IPS-20b (cell line): Measurements from ENCODE around the gene PLTP.
"Not testable (repeated sequence)": the region's sequence is repeated elsewhere in the genome, so short reads cannot be mapped to it uniquely, and the experiment has no call there.

Experiments used
- H3K27ac ChIP-seq: one replicate; pipeline ENCODE4 v1.5.1; 2013; ENCODE audit warnings: low read length
- H3K27me3 ChIP-seq: 2 replicates; pipeline ENCODE4 v1.6.1; 2013; ENCODE audit warnings: mild to moderate bottlenecking, low read length, inconsistent platforms; ENCODE audit not compliant: insufficient read depth
- H3K36me3 ChIP-seq: 2 replicates; pipeline ENCODE4 v1.6.1; 2013; ENCODE audit warnings: low read depth, mild to moderate bottlenecking, inconsistent platforms, low read length, moderate library complexity; ENCODE audit not compliant: insufficient read depth
- H3K4me1 ChIP-seq: 2 replicates; pipeline ENCODE4 v1.6.1; 2013; ENCODE audit warnings: mild to moderate bottlenecking, control low read depth, inconsistent platforms, low read length, moderate library complexity; ENCODE audit not compliant: insufficient read depth
- H3K4me3 ChIP-seq: 2 replicates; pipeline ENCODE4 v1.5.1; 2013; ENCODE audit warnings: mild to moderate bottlenecking, low read length, inconsistent platforms
- H3K9ac ChIP-seq: 2 replicates; pipeline ENCODE4 v1.6.1; 2013; ENCODE audit warnings: low read depth, mild to moderate bottlenecking, inconsistent platforms, low read length, moderate library complexity
- H3K9me3 ChIP-seq: 2 replicates; pipeline ENCODE4 v1.6.1; 2013; ENCODE audit warnings: mild to moderate bottlenecking, low read depth, low read length, inconsistent platforms; ENCODE audit not compliant: insufficient read depth

PLTP gene

DNA sequence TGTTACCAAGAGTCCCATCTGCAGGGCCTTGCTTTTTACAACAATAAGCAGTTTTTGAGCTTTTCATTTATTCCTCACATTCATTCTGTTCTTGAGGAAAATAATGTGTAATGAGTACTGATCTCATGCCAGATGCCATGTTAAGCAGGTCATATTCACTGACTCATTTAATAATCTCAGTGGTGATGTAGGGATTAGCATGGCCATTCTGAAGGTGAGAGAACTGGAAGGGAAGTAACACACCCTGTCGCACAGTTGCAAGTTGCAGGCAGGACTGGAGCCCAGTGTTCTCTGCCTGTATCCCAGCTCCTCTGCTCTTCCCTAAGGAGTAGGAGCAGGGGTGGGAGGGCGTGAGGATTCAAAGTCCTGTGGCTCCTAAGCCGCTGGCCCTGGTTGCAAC, 28.1 kb upstream of the PLTP start:
- Histone ChIP-seq H3K9me3 (no peaks in the 10 kb centered on the region), H3K36me3 (peaks cover 71% of the 10 kb centered on the region), H3K27me3 (no peaks in the 10 kb centered on the region), H3K4me3 (no peak overlapping the region), H3K4me1 (peaks cover 11% of the 10 kb centered on the region; the same call in 1 of the 2 replicates), H3K27ac (no peak overlapping the region), H3K9ac (no peak overlapping the region)

DNA sequence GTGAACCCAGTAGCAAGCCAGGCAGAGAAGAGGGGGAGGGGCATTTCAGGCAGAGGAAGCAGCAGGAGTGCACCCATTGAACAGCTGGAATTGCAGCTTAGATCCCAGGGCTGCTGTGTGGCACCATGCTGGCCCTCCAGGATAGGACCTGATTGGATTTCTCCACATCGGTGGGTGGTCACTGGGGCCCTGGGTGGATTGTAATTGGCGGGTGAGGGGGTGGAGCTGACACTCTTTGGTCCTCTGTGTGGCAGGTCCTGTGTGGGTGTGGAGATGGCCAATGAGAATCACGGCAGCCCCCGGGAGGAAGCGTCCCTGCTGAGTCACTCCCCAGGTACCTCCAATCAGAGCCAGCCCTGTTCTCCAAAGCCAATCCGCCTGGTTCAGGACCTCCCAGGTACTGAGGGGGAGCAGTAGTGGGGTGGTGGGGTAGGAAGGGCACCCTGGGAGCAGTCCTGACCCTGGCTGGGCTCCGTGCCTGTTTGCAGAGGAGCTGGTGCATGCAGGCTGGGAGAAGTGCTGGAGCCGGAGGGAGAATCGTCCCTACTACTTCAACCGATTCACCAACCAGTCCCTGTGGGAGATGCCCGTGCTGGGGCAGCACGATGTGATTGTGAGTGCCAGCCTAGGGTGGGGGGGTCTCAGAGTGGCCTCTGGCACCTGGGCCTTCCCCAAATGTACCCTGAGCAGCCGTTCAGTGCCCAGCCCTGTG, 26.9 kb upstream of the PLTP start:
- Histone ChIP-seq H3K9me3 (no peaks in the 10 kb centered on the region), H3K27ac (no peak overlapping the region), H3K36me3 (peaks cover 59% of the 10 kb centered on the region), H3K27me3 (no peaks in the 10 kb centered on the region), H3K4me1 (peaks cover 11% of the 10 kb centered on the region; the same call in 1 of the 2 replicates), H3K4me3 (no peak overlapping the region; the same call in 1 of the 2 replicates), H3K9ac (peak overlapping the region; percentile 63; the same call in 1 of the 2 replicates)

DNA sequence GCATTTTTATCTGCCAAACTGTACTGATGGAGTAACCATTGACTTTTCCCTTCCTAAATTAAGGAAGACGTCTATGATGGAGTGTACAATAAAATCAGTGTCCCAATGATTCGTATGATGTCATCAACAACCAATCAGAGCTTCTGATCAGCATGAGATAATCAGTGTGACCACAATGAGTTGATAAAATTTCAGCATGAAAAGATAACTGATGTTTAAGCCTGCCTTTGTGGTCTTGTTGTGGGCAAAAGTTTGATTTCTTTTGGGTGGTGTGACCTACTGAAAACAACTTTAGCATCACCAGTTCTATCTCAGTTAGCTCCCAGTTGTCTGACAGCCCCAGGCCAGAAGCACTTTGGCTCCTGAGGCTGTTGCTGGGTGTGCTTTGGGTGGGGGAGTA, 25.8 kb upstream of the PLTP start:
- Histone ChIP-seq H3K36me3 (peaks cover 48% of the 10 kb centered on the region), H3K27ac (peak overlapping the region; percentile 25), H3K9me3 (no peaks in the 10 kb centered on the region), H3K4me1 (peaks cover 15% of the 10 kb centered on the region; the same call in 1 of the 2 replicates), H3K27me3 (no peaks in the 10 kb centered on the region), H3K9ac (peak overlapping the region; percentile 63; the same call in 1 of the 2 replicates), H3K4me3 (no peak overlapping the region)

DNA sequence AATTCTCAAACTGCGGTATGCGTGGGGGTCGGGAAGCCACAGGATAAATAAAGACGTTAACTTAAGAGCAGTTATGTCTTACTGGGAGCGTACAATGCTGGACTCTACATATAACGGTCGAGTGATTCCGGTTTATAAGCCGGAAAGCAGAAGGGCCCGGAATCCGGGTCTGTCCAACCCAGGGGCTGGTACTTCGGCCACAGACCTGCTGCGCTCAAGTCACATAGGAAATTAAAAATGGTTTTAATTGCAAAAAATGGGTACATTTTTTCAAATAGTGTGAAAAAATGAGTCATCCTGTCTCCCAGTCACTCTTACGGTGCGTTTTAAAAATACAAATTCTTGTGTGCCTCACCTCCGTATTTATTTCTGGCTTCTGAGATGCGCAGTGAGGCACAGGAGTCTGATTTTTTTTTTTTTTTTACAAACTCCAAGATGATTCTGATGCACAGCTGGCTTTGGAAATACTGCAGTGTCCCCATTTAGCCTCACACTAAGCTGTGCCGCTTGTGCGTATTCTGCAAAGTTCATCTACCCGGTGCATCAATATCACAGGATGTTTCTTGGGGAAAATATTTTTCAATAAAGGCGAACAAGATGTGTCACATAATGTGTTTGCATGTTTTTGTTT, 23.6 kb upstream of the PLTP start:
- peaks cover 15% of the 10 kb centered on the region; the same call in 1 of the 2 replicates for H3K4me1 ChIP-seq
- peak overlapping the region; percentile 88 for H3K9ac ChIP-seq
- H3K36me3 ChIP-seq: peaks cover 33% of the 10 kb centered on the region
- peak overlapping the region; percentile 95 for H3K4me3 ChIP-seq
- no peaks in the 10 kb centered on the region for H3K27me3 ChIP-seq
- H3K9me3 ChIP-seq: no peaks in the 10 kb centered on the region
- H3K27ac ChIP-seq: no peak overlapping the region

DNA sequence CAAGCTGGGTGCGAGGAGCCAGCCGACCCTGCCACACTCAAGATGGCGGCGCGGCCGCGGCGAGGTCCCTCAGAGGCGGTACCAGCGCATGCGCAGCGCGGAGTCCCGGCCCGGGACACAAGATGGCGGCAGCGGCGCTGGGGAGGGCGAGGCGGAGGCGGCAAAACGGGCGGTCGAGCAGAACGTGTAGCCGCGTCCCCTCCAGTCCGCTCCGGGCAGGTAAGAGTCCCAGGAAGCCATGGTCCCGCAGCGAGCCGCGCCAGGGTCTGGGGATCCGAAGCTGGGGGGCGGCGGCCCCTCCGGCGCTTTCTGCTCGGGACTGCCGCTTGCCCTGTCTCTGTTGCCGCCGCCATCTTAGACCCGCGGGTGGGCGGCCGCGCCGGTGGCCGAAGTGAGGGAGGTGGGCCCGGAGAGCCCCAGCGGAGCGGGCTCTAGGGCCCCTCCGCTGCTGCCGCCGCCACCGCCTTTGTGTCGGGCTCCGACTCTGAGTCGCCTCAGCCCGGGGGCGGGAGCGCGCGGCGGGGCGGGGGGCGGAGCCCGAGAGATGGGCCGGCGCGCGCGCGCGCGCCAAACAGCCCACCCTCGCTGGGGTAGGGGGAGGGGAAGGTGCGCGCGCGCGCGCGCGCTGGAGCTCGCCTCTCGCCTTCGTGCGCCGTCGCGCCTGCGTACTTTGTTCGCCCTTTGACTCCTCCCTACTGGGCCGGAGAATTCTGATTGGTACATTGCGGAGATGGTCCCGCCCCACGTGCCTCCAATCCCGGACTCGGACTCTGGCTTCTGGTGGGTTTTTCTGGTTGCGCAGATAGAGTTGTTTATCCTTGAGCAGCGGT, 22.8 kb upstream of the PLTP start, which contains the start of gene PCIF1:
Gene PCIF1 (plus strand): TSS at position 98 of the 830 bp plus-strand sequence. CDS start 4,317 bp downstream, outside the sequence.
- no peaks in the 10 kb centered on the region for H3K9me3 ChIP-seq
- peak within 1 kb of the TSS; percentile 99 for H3K9ac ChIP-seq
- peak within 1 kb of the TSS; percentile 95 for H3K4me3 ChIP-seq
- H3K4me1 ChIP-seq: peaks cover 15% of the 10 kb centered on the region; the same call in 1 of the 2 replicates
- peak within 1 kb of the TSS; percentile 99 for H3K27ac ChIP-seq
- peaks cover 26% of the 10 kb centered on the region for H3K36me3 ChIP-seq
- H3K27me3 ChIP-seq: no peaks in the 10 kb centered on the region

DNA sequence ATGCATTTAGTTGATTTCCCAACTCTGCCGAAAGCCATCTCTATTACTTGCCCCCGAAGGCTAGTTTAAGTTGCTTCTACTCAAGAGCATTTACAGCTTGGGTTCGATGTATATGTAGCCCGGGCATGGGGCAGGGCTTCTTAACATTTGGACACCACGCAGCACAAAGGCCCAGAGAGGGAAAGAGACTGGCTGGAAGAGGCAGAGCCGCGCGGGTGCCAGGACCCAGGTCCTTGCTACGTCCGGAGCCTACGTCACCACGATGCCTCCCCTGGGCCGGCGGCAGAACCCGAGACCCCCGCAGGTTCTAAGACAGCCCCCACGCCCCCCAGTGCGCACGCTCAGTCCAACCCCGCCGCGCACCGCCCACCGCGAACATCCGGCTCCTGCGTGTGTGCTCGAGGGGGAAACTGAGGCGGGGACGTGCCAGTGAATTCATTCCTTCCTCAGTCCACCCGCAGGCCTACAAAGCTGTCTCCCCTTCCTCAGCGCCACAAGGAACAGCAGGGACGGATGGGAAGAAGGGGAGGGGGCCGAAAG, 22.2 kb upstream of the PLTP start:
- Histone ChIP-seq H3K9ac (peak overlapping the region; percentile 99), H3K27me3 (no peaks in the 10 kb centered on the region), H3K36me3 (peaks cover 19% of the 10 kb centered on the region), H3K4me1 (peaks cover 15% of the 10 kb centered on the region; the same call in 1 of the 2 replicates), H3K27ac (peak overlapping the region; percentile 99), H3K4me3 (peak overlapping the region; percentile 95), H3K9me3 (no peaks in the 10 kb centered on the region)

DNA sequence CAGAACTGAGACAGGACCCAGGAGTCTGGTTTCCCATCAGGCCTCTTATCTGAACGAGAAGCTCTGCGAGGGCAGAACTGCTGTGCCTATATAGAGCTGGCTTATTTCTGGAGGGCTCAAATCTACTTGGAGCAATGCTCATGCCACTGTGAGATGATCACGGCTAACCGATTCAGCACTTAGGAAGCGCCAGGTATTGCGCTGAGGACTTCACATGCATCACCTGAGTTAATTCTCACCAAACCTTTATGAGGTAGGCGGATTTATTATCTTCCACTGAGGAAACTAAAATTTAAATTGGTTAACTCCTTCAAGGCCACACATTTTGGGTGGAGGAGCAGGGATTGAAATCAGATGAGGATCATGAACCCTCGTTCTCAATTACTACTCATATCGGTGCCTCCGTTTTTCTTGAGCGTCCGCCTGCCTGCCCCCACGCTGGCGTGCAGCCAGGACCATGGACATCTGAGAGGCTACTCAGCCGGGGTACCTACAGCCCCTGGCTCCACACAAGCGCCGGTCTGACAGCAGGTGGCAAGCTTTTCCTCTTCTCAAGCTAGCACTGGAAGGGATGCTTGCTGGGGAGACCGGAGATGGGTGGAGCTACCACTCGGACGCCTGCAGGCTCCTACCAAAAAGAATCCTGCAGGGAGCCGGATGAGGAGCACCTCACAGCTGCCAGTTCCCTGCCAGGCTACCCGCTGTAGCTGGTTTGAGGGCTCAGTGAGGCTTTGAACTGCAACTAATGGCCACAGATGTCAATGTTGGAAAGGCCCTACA, 21.5 kb upstream of the PLTP start:
- H3K27me3 ChIP-seq: no peaks in the 10 kb centered on the region
- H3K36me3 ChIP-seq: peaks cover 13% of the 10 kb centered on the region; the same call in 1 of the 2 replicates
- peak overlapping the region; percentile 99 for H3K9ac ChIP-seq
- peak overlapping the region; percentile 99 for H3K27ac ChIP-seq
- no peaks in the 10 kb centered on the region for H3K9me3 ChIP-seq
- H3K4me3 ChIP-seq: peak overlapping the region; percentile 95
- H3K4me1 ChIP-seq: peaks cover 14% of the 10 kb centered on the region; the same call in 1 of the 2 replicates

DNA sequence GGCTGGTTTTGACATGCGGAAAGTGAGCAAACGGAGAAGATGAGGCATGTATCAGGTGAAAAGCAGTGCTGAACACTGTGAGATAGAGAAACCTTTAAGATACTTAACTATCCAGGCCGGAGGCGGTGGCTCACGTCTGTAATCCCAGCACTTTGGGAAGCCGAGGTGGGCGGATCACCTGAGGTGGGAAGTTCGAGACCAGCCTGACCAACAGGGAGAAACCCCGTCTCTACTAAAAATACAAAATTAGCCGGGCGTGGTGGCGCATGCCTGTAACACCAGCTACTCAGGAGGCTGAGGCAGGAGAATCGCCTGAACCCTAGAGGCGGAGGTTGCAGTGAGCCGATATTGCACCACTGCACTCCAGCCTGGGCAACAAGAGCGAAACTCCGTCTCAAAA, 19.7 kb upstream of the PLTP start:
- H3K27me3 ChIP-seq, H3K4me3 ChIP-seq, H3K27ac ChIP-seq, H3K9ac ChIP-seq, H3K36me3 ChIP-seq, H3K4me1 ChIP-seq, H3K9me3 ChIP-seq: not testable (repeated sequence)

DNA sequence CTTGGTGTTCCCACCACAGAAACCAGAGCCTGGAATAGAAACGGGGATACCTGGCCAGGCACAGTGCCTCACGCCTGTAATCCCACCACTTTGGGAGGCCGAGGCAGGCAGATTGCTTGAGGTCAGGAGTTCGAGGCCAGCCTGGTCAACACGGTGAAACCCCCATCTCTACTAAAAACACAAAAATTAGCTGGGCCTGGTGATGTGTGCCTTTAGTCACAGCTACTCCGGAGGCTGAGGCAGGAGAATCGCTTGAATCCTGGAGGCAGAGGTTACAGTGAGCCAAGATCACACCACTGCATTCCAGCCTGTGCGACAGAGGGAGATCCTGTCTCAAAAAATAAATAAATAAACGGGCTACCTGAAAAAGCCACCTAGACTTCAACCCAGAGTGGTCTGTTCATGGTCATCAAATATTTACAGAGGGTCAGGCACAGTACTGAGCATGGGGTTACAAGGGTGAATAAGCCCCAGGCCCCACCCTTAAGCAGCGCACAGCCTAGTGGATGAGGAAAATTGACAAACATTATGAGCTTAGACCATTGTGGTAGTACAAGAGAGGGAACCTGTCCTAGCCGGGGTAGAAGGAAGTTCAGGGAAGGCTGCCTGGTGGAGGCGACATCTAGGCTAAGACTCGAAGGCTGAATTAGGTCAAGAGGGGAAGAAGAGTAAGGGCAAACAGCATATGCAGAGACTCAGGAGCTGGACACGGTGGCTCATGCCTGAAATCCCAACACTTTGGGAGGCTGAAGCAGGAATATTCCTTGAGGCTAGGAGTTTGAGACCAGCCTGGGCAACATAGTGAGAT, 15.3 kb upstream of the PLTP start:
- no peak overlapping the region for H3K4me3 ChIP-seq
- no peaks in the 10 kb centered on the region for H3K36me3 ChIP-seq
- H3K27ac ChIP-seq: no peak overlapping the region
- no peaks in the 10 kb centered on the region; the same call in 1 of the 2 replicates for H3K4me1 ChIP-seq
- H3K27me3 ChIP-seq: no peaks in the 10 kb centered on the region
- H3K9ac ChIP-seq: no peak overlapping the region
- no peaks in the 10 kb centered on the region for H3K9me3 ChIP-seq

DNA sequence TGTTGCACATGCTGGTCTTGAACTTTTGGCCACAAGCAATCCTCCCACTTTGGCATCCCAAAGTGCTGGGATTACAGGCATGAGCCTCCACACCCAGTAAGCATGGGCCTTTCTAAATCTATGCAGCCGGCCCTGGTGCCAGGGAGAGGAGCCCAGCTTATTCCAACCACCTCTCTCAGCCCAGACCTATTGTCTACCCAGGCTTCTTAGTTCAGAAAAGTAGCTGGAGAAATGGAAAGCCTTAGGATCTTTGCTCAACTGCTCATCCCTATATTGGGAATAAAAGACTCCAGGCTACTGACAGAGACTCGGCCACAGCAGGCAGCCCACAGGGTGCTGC, 14.7 kb upstream of the PLTP start:
- Histone ChIP-seq H3K4me3 (no peak overlapping the region), H3K27ac (no peak overlapping the region), H3K4me1 (no peaks in the 10 kb centered on the region; the same call in 1 of the 2 replicates), H3K27me3 (no peaks in the 10 kb centered on the region), H3K9me3 (no peaks in the 10 kb centered on the region), H3K36me3 (no peaks in the 10 kb centered on the region), H3K9ac (no peak overlapping the region)
